ENCODE measurements around the gene ARHGAP9.

GRCh38 chr12:57473392-57473791 is 6.3 kb downstream of the ARHGAP9 start:
- TF ChIP-seq, protein P1, sequence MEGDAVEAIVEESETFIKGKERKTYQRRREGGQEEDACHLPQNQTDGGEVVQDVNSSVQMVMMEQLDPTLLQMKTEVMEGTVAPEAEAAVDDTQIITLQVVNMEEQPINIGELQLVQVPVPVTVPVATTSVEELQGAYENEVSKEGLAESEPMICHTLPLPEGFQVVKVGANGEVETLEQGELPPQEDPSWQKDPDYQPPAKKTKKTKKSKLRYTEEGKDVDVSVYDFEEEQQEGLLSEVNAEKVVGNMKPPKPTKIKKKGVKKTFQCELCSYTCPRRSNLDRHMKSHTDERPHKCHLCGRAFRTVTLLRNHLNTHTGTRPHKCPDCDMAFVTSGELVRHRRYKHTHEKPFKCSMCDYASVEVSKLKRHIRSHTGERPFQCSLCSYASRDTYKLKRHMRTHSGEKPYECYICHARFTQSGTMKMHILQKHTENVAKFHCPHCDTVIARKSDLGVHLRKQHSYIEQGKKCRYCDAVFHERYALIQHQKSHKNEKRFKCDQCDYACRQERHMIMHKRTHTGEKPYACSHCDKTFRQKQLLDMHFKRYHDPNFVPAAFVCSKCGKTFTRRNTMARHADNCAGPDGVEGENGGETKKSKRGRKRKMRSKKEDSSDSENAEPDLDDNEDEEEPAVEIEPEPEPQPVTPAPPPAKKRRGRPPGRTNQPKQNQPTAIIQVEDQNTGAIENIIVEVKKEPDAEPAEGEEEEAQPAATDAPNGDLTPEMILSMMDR (IDR thresholded peaks at IDR 0.05; ENCODE audit: low read length) = no peak
- TF ChIP-seq EZH2 (optimal IDR thresholded peaks at IDR 0.05; ENCODE audit: low read depth, low read length) = no peak

Data from MM.1S (cell line).